DMS79 treated with DMSO at 0.1 percent for 48 hours (cell line): ENCODE results near the gene ITPKC.
"Not testable (repeated sequence)": the region's sequence is repeated elsewhere in the genome, so short reads cannot be mapped to it uniquely, and the experiment has no call there.

Experiments used
- DNase-seq: peaks from one replicate; lab custom pipeline; 2025; lab: John Stamatoyannopoulos, UW

The ITPKC gene

DNA sequence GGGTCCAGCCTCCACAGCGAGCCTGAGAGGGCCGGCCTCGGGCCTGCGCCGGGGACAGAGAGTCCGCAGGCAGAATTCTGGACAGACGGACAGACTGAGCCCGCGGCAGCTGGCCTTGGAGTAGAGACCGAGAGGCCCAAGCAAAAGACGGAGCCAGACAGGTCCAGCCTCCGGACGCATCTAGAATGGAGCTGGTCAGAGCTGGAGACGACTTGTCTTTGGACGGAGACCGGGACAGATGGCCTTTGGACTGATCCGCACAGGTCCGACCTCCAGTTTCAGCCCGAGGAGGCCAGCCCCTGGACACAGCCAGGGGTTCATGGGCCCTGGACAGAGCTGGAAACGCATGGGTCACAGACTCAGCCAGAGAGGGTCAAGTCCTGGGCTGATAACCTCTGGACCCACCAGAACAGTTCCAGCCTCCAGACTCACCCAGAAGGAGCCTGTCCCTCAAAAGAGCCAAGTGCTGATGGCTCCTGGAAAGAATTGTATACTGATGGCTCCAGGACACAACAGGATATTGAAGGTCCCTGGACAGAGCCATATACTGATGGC lies 490 bp downstream of the ITPKC start:
- no peak for DNase-seq

DNA sequence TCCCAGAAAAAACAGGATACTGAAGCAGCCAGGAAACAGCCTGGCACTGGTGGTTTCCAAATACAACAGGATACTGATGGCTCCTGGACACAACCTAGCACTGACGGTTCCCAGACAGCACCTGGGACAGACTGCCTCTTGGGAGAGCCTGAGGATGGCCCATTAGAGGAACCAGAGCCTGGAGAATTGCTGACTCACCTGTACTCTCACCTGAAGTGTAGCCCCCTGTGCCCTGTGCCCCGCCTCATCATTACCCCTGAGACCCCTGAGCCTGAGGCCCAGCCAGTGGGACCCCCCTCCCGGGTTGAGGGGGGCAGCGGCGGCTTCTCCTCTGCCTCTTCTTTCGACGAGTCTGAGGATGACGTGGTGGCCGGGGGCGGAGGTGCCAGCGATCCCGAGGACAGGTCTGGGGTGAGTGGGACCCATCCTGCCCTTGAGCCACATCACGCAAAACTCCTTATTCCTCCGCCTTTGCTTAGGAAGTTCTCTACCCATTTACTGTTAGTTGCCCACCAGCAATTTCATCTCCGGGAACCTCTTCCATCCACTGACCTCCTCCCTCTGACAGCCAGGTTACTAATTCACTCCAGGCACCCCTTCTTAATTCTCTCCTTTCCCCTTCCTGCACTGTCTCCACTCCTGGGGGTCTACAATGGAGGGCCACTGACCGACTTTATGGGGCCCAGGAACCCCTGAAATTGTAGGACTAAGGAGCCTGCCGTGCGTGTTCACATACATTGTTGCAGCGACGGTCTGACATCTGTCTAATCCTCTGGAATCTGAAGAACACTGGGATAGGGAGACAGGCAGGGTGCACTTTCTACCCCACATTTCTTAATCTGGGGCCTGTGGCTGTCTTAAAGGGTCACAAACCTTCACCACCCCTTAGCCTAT lies 1.2 kb downstream of the ITPKC start:
- no peak for DNase-seq

DNA sequence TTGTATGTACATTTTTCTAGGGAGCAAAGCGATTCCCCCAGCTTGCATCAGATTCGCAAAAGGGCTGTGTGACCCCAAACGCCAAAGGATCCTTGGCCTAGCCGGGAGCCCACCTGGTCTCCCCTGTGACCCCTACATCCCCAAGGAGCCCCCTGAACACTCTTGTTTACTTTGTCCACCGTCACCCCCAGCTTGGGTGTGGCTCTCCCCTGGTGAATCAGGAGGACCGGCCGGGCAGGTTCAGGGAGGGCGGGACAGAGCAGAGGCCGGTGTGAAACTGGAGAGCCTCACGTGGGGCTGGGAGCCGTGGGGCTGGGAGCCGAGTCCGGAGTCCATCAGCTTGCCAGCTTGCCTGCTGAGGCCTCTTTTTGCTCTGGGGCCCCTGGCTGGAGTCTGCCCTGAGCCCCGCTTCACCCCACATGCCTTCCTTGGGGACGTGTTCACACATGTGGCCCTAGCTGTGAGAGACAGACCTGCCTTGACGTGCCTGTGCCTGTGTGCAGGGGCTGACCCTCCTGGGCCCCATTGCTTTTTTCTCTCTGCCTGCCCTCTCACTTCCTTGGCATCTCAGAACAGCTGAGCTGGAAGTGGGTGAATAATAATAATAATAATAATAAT lies 2.0 kb downstream of the ITPKC start:
- DNase-seq, result peak; percentile 35

DNA sequence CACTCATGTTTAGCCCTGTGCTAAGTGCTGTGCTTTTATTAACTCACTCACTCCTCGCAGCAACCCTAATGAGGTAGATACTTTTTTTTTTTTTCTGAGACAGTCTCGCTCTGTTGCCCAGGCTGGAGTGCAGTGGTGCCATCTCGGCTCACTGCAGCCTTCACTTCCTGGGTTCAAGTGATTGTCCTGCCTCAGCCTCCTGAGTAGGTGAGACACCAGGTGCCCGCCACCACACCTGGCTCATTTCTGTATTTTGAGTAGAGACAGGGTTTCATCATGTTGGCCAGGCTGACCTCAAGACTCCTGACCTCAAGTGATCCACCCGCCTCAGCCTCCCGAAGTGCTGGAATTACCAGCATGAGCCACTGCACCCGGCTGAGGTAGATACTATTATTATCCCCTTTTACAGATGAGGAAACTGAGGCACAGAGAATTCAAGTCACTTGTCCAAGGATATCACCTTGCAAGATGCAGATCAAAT lies 2.5 kb downstream of the ITPKC start:
- DNase-seq, result no peak

DNA sequence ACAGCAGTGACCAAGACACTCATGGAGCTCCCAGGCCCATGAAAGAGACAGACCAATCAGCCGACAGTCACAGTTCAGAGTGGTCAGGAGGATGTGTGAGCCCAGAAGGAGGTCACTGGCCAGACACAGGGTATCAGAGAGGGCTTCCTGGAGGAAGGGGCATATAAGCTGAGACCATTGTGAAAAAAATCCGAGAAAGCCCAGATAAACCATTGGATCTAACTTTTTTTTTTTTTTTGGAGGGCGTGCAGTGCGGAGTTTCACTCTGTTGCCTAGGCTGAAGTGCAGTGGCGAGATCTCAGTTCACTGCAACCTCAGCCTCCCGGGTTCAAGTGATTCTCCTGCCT lies 4.2 kb downstream of the ITPKC start:
- no peak for DNase-seq

DNA sequence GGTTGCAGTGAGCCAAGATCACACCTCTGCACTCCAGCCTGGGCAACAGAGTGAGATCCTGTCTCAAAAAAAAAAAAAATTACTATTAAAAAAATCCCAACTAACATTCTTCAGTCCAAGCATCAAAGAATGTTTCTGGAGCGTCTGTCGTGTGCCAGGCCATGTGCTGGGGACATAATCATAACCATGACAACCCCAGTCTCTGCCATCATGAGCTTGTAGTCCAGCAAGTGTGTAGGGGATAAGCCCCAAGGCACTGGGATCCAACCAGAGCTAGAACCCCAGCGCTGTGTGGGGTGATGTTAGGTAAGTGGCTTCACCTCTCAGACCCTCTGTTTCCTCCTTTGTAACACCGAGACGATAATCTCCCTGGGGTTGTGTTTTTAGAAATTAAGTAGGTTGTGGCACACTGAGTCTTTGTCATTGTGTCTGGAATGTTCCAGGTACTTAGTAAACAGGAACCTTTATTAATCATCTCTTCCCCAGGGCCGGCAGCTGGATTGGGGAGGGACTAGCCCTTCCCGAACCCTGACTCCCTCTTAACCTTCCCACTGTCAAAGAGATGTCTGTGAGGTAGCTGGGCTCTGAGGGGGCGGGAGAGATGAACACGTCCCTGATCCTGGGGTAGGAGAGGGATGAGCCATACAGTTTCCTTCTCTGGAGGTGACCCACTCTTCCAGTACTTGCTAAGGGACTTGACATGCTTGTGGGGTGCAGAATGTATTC lies 5.2 kb downstream of the ITPKC start:
- no peak for DNase-seq

DNA sequence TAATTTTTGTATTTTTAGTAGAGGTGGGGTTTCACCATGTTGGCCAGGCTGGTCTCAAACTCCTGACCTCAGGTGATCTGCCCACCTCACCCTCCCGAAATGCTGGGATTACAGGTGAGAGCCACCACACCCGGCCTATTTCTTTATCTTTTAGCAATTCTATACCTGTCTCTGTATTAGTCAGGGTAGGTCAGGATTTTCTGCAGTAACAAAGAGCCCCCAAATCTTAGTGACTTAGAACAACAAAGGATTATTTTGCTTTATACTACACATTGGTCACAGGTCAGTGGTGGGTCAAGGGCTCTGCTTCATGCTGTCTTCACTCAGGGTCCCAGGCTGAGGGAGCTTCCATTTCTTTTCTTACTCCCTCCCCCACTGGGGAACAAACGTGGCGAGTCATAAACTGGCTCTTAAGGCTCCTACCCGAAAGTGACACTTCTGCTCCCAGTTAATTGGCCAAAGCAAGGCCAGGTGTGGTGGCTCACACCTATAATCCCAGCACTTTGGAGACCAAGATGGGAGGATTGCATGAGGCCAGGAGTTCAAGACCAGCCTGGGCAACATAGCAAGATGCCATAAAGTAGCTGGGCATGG lies 6.8 kb downstream of the ITPKC start:
- DNase-seq, result no peak

DNA sequence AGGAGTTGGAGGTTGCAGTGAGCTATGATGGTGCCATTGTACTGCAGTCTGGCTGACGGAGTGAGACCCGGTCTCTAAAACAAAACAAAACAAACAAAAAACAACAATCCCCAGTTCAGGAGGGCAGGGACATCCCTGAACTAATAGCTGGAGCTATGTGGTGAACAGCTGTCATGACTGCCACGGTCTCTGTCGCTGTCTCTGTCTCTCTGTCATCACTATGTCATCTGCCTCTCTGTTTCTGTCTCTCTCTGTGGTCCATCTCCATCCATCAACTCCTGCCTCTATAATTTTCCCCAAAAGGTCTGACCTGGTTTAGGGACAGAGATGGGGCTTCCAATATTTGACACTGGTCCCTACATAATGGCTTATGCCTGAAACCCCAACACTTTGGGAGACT lies 7.4 kb downstream of the ITPKC start:
- DNase-seq, result no peak

DNA sequence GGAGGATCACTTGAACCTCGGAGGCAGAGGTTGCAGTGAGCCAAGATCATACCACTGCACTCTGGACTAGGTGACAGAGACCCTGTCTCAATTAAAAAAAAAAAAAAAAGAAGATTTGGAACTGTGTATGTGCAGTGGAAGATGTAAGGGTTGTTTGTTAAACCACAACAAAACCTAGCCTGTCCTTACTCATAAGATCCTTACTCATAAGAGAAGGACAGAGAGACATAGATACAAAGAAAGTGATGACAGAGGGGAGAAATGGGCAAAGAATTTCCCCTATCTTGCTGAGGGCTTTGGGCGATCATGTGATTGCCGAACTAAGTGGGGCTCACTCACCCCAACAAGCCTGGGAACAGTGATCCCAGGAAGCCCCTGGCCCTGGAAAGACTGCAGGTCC lies 7.9 kb downstream of the ITPKC start:
- no peak for DNase-seq

DNA sequence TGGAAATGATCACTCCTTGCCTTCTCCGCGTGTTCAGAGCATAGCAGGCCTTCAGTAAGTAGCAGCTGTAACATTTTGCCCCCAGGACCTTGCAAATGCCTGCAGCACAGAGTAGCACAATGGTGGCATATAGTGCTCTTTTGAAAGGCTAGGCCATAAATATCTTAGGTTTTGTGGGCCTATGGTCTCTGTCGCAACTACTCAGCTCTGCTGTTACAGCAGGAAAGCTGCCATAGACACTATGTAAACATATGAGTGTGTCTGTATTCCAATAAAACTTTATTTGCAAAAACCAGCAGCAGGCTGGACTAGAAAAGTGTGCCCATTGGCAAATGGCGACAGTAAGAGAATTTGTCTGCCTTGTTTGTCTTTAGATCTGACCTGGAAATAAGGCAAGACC lies 9.4 kb downstream of the ITPKC start:
- no peak for DNase-seq

DNA sequence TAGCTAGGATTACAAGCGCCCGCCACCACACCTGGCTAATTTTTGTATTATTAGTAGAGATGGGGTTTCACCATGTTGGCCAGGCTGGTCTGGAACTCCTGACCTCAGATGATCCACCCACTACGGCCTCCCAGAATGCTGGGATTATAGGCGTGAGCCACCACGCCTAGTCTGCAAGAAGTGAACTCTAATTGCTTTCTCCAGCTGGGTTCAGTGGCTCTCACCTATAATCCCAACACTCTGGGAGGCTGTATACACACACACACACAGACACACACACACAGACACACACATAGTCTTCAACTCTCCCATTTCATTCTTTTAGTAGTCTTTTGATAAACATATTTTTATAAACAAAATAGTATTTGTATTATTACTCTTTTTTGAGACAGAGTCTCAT lies 13.2 kb downstream of the ITPKC start:
- not testable (repeated sequence) for DNase-seq

DNA sequence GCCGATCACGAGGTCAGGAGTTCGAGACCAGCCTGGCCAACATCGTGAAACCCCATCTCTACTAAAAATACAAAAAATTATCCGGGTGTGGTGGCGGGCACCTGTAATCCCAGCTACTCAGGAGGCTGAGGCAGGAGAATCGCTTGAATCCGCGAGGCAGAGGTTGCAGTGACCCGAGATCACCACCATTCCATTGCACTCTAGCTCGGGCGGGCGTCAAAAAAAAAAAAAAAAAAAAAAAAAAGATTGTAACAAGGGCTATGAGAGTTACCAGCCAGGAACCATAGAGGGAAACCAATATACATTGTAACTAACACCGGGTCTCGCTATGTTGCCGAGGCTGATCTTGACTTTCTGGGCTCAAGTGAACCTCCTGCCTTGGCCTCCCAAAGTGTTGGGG lies 15.4 kb downstream of the ITPKC start:
- DNase-seq, result not testable (repeated sequence)

GRCh38 chr19:40733149-40733548 lies 16.2 kb downstream of the ITPKC start:
- DNase-seq, result no peak

- DNase-seq, result no peak
Observed at GRCh38 chr19:40735013-40735771, 18.3 kb downstream of the ITPKC start.

GRCh38 chr19:40736661-40737060 lies 19.7 kb downstream of the ITPKC start:
- no peak for DNase-seq

DNA sequence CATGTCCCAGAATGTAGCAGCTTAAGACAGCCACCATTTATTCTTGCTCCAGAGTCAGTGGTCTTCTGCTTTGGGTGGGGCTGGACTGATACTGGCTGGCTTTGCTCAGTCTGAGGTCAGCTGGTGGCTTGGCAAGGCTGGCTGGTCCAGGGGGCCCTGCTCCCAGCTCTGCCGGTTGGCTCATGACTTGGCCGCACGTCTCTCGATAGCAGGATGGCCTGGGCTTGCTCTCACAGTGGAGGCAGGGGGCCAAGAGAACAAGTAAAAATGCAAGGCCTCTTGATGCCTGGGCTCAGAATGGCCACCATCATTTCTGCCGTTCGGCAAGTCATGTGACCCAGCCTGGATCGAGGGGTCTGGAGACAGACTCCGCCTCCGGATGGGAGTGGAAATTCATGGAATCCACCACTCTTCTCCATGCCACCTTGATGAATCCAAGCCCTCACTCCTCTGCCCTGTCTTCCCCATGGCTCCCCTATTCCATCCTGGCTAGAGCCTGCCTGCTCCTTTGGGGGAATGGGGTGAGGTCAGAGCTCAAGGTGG lies 20.3 kb downstream of the ITPKC start:
- no peak for DNase-seq

DNA sequence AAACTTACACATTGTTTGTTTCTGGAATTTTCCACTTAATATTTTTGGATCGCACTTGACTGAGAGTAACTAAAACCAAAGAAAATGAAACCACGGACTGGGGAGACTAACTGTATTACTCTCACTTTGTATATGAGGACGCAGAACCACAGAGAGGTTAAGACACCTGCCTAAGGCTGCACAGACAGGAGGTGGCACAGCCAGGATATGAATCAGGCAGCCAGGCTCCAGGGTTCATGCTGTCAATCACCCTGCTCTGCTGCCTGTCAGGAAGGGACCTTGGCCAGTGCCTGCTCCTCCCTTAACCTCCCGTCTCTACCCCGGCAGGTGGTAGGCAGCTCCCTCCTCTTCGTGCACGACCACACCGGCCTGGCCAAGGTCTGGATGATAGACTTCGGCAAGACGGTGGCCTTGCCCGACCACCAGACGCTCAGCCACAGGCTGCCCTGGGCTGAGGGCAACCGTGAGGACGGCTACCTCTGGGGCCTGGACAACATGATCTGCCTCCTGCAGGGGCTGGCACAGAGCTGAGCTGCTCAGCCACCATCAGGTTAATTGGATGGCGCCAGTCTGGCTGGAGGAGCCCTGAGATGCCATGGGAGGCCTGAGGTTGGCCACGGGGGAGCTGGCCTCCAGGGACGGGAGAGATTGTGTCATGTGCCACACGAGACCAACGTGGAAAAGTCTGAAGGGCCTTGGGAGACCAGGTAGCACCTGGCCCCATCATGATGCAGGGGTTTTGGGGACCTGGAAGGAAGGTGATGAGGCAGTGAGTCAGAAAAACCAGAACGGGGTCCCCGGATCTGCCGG lies 22.3 kb downstream of the ITPKC start:
- DNase-seq, result no peak

- no peak for DNase-seq
Observed at GRCh38 chr19:40739871-40740703, 23.2 kb downstream of the ITPKC start.

DNA sequence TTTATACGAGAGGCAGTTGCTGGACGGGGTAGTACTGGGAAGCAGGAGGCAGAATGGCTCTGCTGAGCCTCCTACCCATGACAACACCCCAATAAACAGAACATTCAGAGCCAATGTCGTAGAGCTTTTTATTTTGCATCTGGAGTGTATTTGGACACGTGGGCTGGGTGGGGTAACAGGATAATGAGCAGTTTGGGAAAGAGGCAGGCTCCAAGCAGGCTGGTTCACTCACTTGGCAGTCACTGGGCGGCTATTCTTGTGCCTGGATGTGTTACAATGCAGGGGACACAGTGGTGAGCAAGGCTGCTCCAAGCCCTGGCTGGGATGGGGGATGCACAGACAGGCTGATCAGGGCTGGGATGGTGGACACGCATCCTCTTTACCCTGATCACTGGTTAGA lies 23.8 kb downstream of the ITPKC start:
- DNase-seq, result no peak
